HL-60 (cell line): ENCODE data around the gene PIGQ.

Source experiments
- DNase-seq, 2 experiments: peaks; one replicate each; pipeline ENCODE4 v3.0.0-alpha.2; 2010 to 2020; ENCODE audit warnings: low read depth in 1 of 2, low spot score in 1 of 2
- H3K27ac ChIP-seq: fragments of 250-450 bp; sonication (Bioruptor Pico); replicated peaks from 2 replicates; pipeline ENCODE4 v1.5.1; 2020; ENCODE audit warnings: mild to moderate bottlenecking, moderate library complexity
- H3K27me3 ChIP-seq: fragments of 250-450 bp; sonication (Bioruptor Pico); 2 replicates; pipeline ENCODE4 v1.5.1; 2021; ENCODE audit warnings: mild to moderate bottlenecking, moderate library complexity; ENCODE audit not compliant: insufficient read depth, poor library complexity, severe bottlenecking
- H3K4me3 ChIP-seq: replicated peaks from 2 replicates; pipeline ENCODE4 v1.5.1; 2011; ENCODE audit warnings: mild to moderate bottlenecking, control low read depth, low read length; ENCODE audit not compliant: insufficient read depth
- CTCF ChIP-seq: IDR thresholded peaks from one replicate; pipeline ENCODE4 v1.5.1; 2011; ENCODE audit warnings: low read length, control low read depth, inconsistent platforms; ENCODE audit not compliant: insufficient read depth
- GABPA ChIP-seq: IDR thresholded peaks from 2 replicates; pipeline ENCODE4 v1.6.1; 2012; ENCODE audit warnings: low read depth
- POLR2AphosphoS5 ChIP-seq: IDR thresholded peaks from 2 replicates; pipeline ENCODE4 v1.6.1; 2012; ENCODE audit warnings: low read depth
- REST ChIP-seq: IDR thresholded peaks from 2 replicates; pipeline ENCODE4 v1.6.1; 2012; ENCODE audit warnings: low read depth; ENCODE audit not compliant: insufficient replicate concordance
- SPI1 ChIP-seq: IDR thresholded peaks from 2 replicates; pipeline ENCODE4 v1.6.1; 2012; ENCODE audit warnings: low read depth, mild to moderate bottlenecking, borderline replicate concordance

The PIGQ gene

GRCh38 chr16:560204-560700, 9.5 kb upstream of the PIGQ start, which contains the start of gene PRR35:
PRR35 (plus strand) TSS chr16:560394; CDS start chr16:563295, 2,901 bp downstream.
- H3K27ac ChIP-seq = no peak within 1 kb of the TSS
- H3K27me3 ChIP-seq = peaks cover 22% of the 10 kb centered on the region
- H3K4me3 ChIP-seq = no peak within 1 kb of the TSS
- no peak for DNase-seq
- TF ChIP-seq CTCF (no peak), REST (no peak)

GRCh38 chr16:560701-561412, 8.9 kb upstream of the PIGQ start:
- no peak overlapping the region for H3K4me3 ChIP-seq
- peaks cover 22% of the 10 kb centered on the region for H3K27me3 ChIP-seq
- H3K27ac ChIP-seq = no peak overlapping the region
- DNase-seq = no peak
- TF ChIP-seq POLR2AphosphoS5 = no peak

GRCh38 chr16:561413-561794, 8.4 kb upstream of the PIGQ start:
- no peak for DNase-seq
- H3K27ac ChIP-seq = no peak overlapping the region
- TF ChIP-seq POLR2AphosphoS5 (no peak), REST (no peak), SPI1 (no peak)
- peaks cover 22% of the 10 kb centered on the region for H3K27me3 ChIP-seq
- no peak overlapping the region for H3K4me3 ChIP-seq

- Histone ChIP-seq H3K27me3 (peaks cover 22% of the 10 kb centered on the region), H3K27ac (no peak overlapping the region), H3K4me3 (no peak overlapping the region)
- TF ChIP-seq CTCF = no peak
- TF ChIP-seq REST = no peak
- no peak for TF ChIP-seq GABPA
- no peak for TF ChIP-seq POLR2AphosphoS5
- no peak for TF ChIP-seq SPI1
- no peak for DNase-seq
These were observed 7.5 kb upstream of the PIGQ start for GRCh38 chr16:561957-562938.
